Ovary (tissue), 9 donors: ENCODE measurements around the gene CNNM1. TPM values are rescaled to one million over a fixed set of nuclear protein-coding genes. Genes with fewer than 3 reads are reported as not detected.

ENCODE experiments used
- DNase-seq, 5 donors: peaks; one replicate each; pipeline ENCODE4 v3.0.0-alpha.2; 2019 to 2020
- H3K27ac ChIP-seq, 2 donors: fragments of 200-600 bp; one replicate each; pipeline versions ENCODE4 v1.5.1 to v1.8.0; 2019 to 2022
- H3K27me3 ChIP-seq: fragments of 200-600 bp; one replicate; pipeline ENCODE4 v1.8.0; 2022
- H3K36me3 ChIP-seq: fragments of 200-600 bp; sonication (generic); one replicate; pipeline ENCODE4 v1.5.1; 2019
- H3K4me1 ChIP-seq: one replicate; pipeline ENCODE4 v1.8.1; 2013; ENCODE audit warnings: mild to moderate bottlenecking, moderate library complexity; ENCODE audit not compliant: insufficient read depth
- H3K4me3 ChIP-seq: fragments of 200-600 bp; sonication (generic); one replicate; pipeline ENCODE4 v1.5.1; 2017
- H3K9me3 ChIP-seq, 2 donors: fragments of 200-600 bp in 1 of 2; sonication (generic) in 1 of 2; one replicate each; pipeline versions ENCODE4 v1.5.1 to v1.8.1; 2013 to 2019; ENCODE audit warnings: mild to moderate bottlenecking in 1 of 2, moderate library complexity in 1 of 2
- EP300 ChIP-seq: sonication (generic); formaldehyde crosslinking; IDR thresholded peaks from one replicate; pipeline ENCODE4 v1.6.1; 2017; ENCODE audit warnings: antibody characterized with exemption
- POLR2A ChIP-seq: fragments of 450-650 bp; IDR thresholded peaks from one replicate; pipeline ENCODE4 v1.6.1; 2017; ENCODE audit warnings: antibody characterized with exemption, mild to moderate bottlenecking, moderate library complexity
- WGBS, 3 donors: extraction: QIAGEN DNeasy Blood & Tissue Kit in 1 of 3; methylation state at CpG; one replicate each; pipeline versions ENCODE4 v1.1.5 to v1.1.7; 2013 to 2017; 5-methylcytosine and 5-hydroxymethylcytosine counted together
- intact Hi-C, 4 donors: fragments of 100-400 bp; cut with DNase I; formaldehyde crosslinking; loops; one replicate each; pipeline versions ENCODE4 v1.11.0 to v1.15.1; 2022 to 2023
- polyA plus RNA-seq, 2 donors: library from polyadenylated mRNA; stranded (reverse); fragments of 200-250 nt in 1 of 2; fragments of 350-450 nt in 1 of 2; fragmentation: Illumina TruSeq in 1 of 2; extraction: RNeasy Lipid Tissue Mini Kit (QIAGEN cat#74804) in 1 of 2; gene quantifications; one replicate each; pipeline ENCODE4 v1.2.3, GENCODE V29; 2013 to 2014
- total RNA-seq, 7 donors: library from RNA; depleted of rRNA in 2 of 7; stranded (reverse); fragments of >200 nt in 2 of 7; fragmentation: NEBNext Ultra II Directional in 3 of 7; extraction: Animal tissue kit (Norgen Biotek cat#: 25700) in 3 of 7; gene quantifications; one replicate each; pipeline versions ENCODE4 v1.1.0 to v1.2.4, GENCODE V29; 2016 to 2023
- TF ChIP-seq, protein P1 (sequence below), 3 donors: fragments of 450-650 bp in 2 of 3; fragments of 200-600 bp in 1 of 3; IDR thresholded peaks; one replicate each; pipeline versions ENCODE4 v1.5.1 to v1.8.0; 2016 to 2022; ENCODE audit warnings: antibody characterized with exemption in 3 of 3, mild to moderate bottlenecking in 1 of 3
- donor health status: DM: no; HTN: no; CAD: no; lungs with moderate emphysema.
- donor health status: DM: no; HTN: no; CAD: no.
- donor health status: Bipolar disorder and iron deficiency.
- donor health status: DM: yes; HTN: yes; CAD: no.
- donor health status: DM: no; HTN: no; CAD: no.
- donor health status: DM: yes; HTN: yes; CAD: no.

The CNNM1 gene
- total and polyA plus RNA-seq, 9 donors: 1.0 to 3.9 (median 2.4) TPM

DNA sequence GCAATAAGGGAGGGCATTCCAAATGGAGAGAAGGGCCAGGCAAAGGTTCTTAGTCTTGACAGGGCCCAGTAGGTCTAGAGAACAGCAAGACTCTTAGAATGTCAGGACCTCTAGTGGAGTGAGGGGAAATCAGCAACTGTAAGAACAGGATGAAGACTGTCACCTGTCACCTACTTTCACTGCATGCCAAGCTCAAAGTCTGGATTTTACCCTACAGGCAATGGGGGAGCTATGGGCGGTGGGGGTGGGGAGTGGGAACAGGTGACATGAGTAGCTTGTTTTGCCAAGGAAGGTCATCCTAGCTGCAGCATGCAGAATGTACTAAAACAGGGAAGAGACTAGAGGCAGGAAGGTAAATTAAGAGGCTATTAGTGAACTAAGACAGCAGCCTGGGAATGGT lies 82.9 kb downstream of the CNNM1 start:
- no peaks in the 10 kb centered on the region for H3K4me1 ChIP-seq
- no peaks in the 10 kb centered on the region for H3K27me3 ChIP-seq
- TF ChIP-seq POLR2A (no peak), EP300 (no peak)
- TF ChIP-seq, protein P1, sequence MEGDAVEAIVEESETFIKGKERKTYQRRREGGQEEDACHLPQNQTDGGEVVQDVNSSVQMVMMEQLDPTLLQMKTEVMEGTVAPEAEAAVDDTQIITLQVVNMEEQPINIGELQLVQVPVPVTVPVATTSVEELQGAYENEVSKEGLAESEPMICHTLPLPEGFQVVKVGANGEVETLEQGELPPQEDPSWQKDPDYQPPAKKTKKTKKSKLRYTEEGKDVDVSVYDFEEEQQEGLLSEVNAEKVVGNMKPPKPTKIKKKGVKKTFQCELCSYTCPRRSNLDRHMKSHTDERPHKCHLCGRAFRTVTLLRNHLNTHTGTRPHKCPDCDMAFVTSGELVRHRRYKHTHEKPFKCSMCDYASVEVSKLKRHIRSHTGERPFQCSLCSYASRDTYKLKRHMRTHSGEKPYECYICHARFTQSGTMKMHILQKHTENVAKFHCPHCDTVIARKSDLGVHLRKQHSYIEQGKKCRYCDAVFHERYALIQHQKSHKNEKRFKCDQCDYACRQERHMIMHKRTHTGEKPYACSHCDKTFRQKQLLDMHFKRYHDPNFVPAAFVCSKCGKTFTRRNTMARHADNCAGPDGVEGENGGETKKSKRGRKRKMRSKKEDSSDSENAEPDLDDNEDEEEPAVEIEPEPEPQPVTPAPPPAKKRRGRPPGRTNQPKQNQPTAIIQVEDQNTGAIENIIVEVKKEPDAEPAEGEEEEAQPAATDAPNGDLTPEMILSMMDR (IDR thresholded peaks at IDR 0.05): no peak
- no peaks in the 10 kb centered on the region for H3K36me3 ChIP-seq
- intact Hi-C loops: no loop called here
- no peaks in the 10 kb centered on the region for H3K9me3 ChIP-seq
- H3K4me3 ChIP-seq: no peak overlapping the region
- WGBS, 3 donors: 94 to 96% (median 96%) methylated on average over 1 of the region's 1 CpG
- H3K27ac ChIP-seq: no peak overlapping the region
- DNase-seq: no peak

DNA sequence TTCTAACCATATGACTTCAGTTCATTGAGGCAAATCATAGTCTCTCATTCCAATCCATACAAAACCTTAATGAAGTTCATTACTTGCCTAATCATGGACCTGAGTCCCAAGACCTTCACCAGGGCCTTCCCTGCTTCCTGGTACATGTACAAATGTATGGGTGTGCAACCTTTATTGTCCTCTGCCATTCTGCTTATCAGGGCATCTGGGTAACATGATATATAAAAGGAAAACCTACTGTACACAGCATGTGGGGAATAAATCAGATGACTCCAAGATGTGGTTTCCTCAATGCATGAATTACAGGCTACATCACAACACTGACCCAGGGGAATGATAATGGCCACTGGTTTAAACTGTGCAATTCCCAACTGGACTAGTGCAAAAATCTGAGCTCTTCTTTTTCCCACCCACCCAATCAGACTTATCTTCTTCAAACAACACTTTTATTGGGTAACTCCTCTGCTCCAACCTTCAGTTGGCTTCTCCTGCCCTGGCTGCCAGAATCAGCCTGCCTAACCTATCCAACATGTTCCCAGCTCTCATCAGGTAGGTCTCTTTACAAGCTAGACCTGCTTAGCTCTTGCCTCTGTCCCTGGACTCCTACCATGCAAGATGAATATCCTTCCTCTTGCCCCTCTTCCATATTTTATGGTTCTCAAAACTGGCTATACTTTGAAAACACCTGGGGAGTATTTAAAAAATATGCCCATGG lies 89.9 kb downstream of the CNNM1 start:
- no peaks in the 10 kb centered on the region for H3K4me1 ChIP-seq
- no peak overlapping the region for H3K27ac ChIP-seq
- TF ChIP-seq, protein P1 (IDR thresholded peaks at IDR 0.05): no peak
- TF ChIP-seq POLR2A (no peak), EP300 (no peak)
- no peaks in the 10 kb centered on the region for H3K36me3 ChIP-seq
- DNase-seq: no peak
- no peaks in the 10 kb centered on the region for H3K9me3 ChIP-seq
- no peaks in the 10 kb centered on the region for H3K27me3 ChIP-seq
- intact Hi-C loops: no loop called here
- no peak overlapping the region for H3K4me3 ChIP-seq

DNA sequence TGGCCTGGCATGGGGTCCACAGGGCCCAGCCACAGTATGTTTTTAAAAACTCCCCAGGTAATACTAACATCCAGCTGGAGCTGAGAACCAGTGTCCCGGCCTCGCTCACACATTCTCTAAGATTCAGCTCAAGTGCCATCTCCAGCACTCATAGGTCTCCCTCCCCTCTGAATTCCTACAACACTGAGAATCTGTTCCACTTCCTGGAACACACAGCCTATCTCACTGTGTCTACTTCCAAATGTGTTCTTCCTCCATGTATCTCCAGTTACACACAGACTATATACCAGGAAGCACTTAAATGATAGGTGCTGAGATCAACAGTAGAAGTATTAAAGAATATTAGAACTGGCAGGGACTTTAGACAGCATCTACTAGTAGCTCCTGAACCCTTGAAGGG lies 90.5 kb downstream of the CNNM1 start:
- H3K4me1 ChIP-seq: no peaks in the 10 kb centered on the region
- TF ChIP-seq EP300: no peak
- no peak for TF ChIP-seq POLR2A
- TF ChIP-seq, protein P1 (IDR thresholded peaks at IDR 0.05): no peak
- no peak overlapping the region for H3K27ac ChIP-seq
- no peak for DNase-seq
- no peak overlapping the region for H3K4me3 ChIP-seq
- 95 to 100% (median 97%) methylated on average over 2 of the region's 2 CpGs for WGBS, 3 donors
- H3K36me3 ChIP-seq: no peaks in the 10 kb centered on the region
- no peaks in the 10 kb centered on the region for H3K27me3 ChIP-seq
- H3K9me3 ChIP-seq: no peaks in the 10 kb centered on the region
- intact Hi-C loops: no loop called here

DNA sequence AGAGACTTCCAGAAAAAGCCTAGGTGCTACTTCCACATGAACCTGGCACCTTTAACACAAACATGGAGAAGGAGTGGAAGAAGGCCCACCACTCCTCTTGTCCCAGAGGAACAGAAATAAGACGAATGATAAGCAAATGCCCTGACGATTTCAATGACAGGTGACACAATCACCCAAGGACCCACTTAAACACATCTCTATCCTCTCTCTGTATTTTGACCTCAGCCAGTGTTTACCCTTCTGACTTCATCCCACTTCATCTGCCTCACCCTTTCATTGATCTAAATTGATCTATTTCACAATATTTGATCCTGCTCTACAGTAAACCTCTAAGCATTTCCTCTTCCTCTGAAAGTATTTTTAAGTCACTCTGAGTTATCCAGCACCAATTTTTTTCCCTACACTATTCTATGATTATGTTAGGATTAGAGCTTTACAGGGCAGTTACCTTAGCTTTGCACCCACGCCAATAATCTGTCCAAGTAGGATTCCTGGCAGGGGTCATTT lies 92.1 kb downstream of the CNNM1 start:
- Histone ChIP-seq H3K27me3 (no peaks in the 10 kb centered on the region), H3K4me3 (no peak overlapping the region), H3K27ac (no peak overlapping the region), H3K9me3 (no peaks in the 10 kb centered on the region), H3K4me1 (no peaks in the 10 kb centered on the region), H3K36me3 (no peaks in the 10 kb centered on the region)
- DNase-seq: no peak
- intact Hi-C loops: no loop called here
- TF ChIP-seq, protein P1 (IDR thresholded peaks at IDR 0.05): no peak
- no peak for TF ChIP-seq POLR2A
- no peak for TF ChIP-seq EP300
- 95% methylated on average over 3 of the region's 3 CpGs for WGBS, 3 donors
